CD14-positive monocyte (primary cell): ENCODE data around the gene DYNLRB2. TPM values are rescaled to one million over a fixed set of nuclear protein-coding genes. Genes with fewer than 3 reads are reported as not detected.

ENCODE experiments used
- DNase-seq, 3 donors: peaks; one replicate each; pipeline ENCODE4 v3.0.0-alpha.2; 2011 to 2022
- H2AFZ ChIP-seq: 2 replicates; pipeline ENCODE4 v1.6.0; 2012; ENCODE audit warnings: mild to moderate bottlenecking, low read depth, low read length, inconsistent platforms; ENCODE audit not compliant: insufficient read depth, poor library complexity, severe bottlenecking
- H3K27ac ChIP-seq, 2 donors: 1 replicate in 1 of 2; 2 replicates in 1 of 2; pipeline ENCODE4 v1.5.1; 2012 to 2013; ENCODE audit warnings: low read length in 2 of 2, control low read depth in 1 of 2, inconsistent platforms in 1 of 2, low read depth in 1 of 2, mild to moderate bottlenecking in 1 of 2
- H3K27me3 ChIP-seq, 2 donors: one replicate each; pipeline versions ENCODE4 v1.6.0 to v1.6.1; 2011 to 2013; ENCODE audit warnings: low read length in 2 of 2; ENCODE audit not compliant: control insufficient read depth in 2 of 2, insufficient read depth in 2 of 2
- H3K36me3 ChIP-seq, 2 donors: replicated peaks in 1 of 2; 1 replicate in 1 of 2; 2 replicates in 1 of 2; pipeline versions ENCODE4 v1.5.1 to v1.6.1; 2012 to 2013; ENCODE audit warnings: low read length in 2 of 2, control low read depth in 1 of 2, inconsistent platforms in 1 of 2, mild to moderate bottlenecking in 1 of 2; ENCODE audit not compliant: insufficient read depth in 2 of 2, control insufficient read depth in 1 of 2
- H3K4me1 ChIP-seq, 2 donors: 1 replicate in 1 of 2; 2 replicates in 1 of 2; pipeline versions ENCODE4 v1.5.1 to v1.6.1; 2012 to 2013; ENCODE audit warnings: low read length in 2 of 2, control low read depth in 1 of 2, inconsistent platforms in 1 of 2, mild to moderate bottlenecking in 1 of 2, moderate library complexity in 1 of 2; ENCODE audit not compliant: insufficient read depth in 2 of 2, control insufficient read depth in 1 of 2
- H3K4me2 ChIP-seq: replicated peaks from 2 replicates; pipeline ENCODE3; 2012; ENCODE audit warnings: low read length, moderate library complexity, mild to moderate bottlenecking; ENCODE audit not compliant: poor library complexity, severe bottlenecking; ENCODE audit errors: extremely low read depth
- H3K4me3 ChIP-seq, 3 experiments: fragments of 200-600 bp in 1 of 3; sonication (generic) in 1 of 3; replicated peaks in 1 of 3; 1 replicate in 2 of 3; 2 replicates in 1 of 3; pipeline ENCODE4 v1.5.1; 2011 to 2013; ENCODE audit warnings: low read length in 3 of 3, mild to moderate bottlenecking in 3 of 3, control low read depth in 2 of 3, low read depth in 2 of 3, inconsistent platforms in 1 of 3, moderate library complexity in 1 of 3
- H3K79me2 ChIP-seq: 2 replicates; pipeline ENCODE4 v1.6.0; 2012; ENCODE audit warnings: mild to moderate bottlenecking, control low read depth, inconsistent platforms, low read length, moderate library complexity; ENCODE audit not compliant: insufficient read depth
- H3K9ac ChIP-seq: 2 replicates; pipeline ENCODE4 v1.6.0; 2017; ENCODE audit warnings: low read length, mild to moderate bottlenecking; ENCODE audit not compliant: insufficient read depth, poor library complexity, severe bottlenecking
- H3K9me3 ChIP-seq, 2 donors: replicated peaks in 1 of 2; 1 replicate in 1 of 2; 2 replicates in 1 of 2; pipeline versions ENCODE4 v1.5.1 to v1.6.1; 2012 to 2013; ENCODE audit warnings: low read length in 2 of 2, control low read depth in 1 of 2; ENCODE audit not compliant: control insufficient read depth in 1 of 2, insufficient read depth in 1 of 2
- H4K20me1 ChIP-seq: 2 replicates; pipeline ENCODE4 v1.6.0; 2012; ENCODE audit warnings: mild to moderate bottlenecking, low read length, control low read depth, moderate library complexity; ENCODE audit not compliant: insufficient read depth
- H3K27ac Mint-ChIP-seq, 7 donors: one replicate each; pipeline ENCODE4 v1.8.0; 2020; ENCODE audit warnings: mild to moderate bottlenecking in 7 of 7, mixed read lengths in 7 of 7, moderate library complexity in 6 of 7, inconsistent platforms in 2 of 7
- H3K27me3 Mint-ChIP-seq, 3 donors: one replicate each; pipeline ENCODE4 v1.8.0; 2021 to 2022; ENCODE audit warnings: low read depth in 3 of 3, mild to moderate bottlenecking in 3 of 3, mixed read lengths in 3 of 3, moderate library complexity in 3 of 3, inconsistent platforms in 1 of 3
- H3K36me3 Mint-ChIP-seq, 2 donors: one replicate each; pipeline ENCODE4 v1.8.0; 2020; ENCODE audit warnings: mixed read lengths in 2 of 2, inconsistent platforms in 1 of 2, mild to moderate bottlenecking in 1 of 2
- H3K4me1 Mint-ChIP-seq: one replicate; pipeline ENCODE4 v1.8.0; 2020; ENCODE audit warnings: mild to moderate bottlenecking, mixed read lengths
- H3K4me3 Mint-ChIP-seq, 2 donors: one replicate each; pipeline ENCODE4 v1.8.0; 2020; ENCODE audit warnings: mild to moderate bottlenecking in 2 of 2, mixed read lengths in 2 of 2, moderate library complexity in 1 of 2
- H3K9me3 Mint-ChIP-seq, 7 donors: one replicate each; pipeline ENCODE4 v1.8.0; 2020 to 2022; ENCODE audit warnings: mixed read lengths in 7 of 7, mild to moderate bottlenecking in 6 of 7, moderate library complexity in 6 of 7, inconsistent platforms in 2 of 7
- WGBS: methylation state at CpG from one replicate; pipeline ENCODE4 v1.1.5; 2013; ENCODE audit warnings: missing lambda C conversion rate; ENCODE audit not compliant: insufficient coverage; 5-methylcytosine and 5-hydroxymethylcytosine counted together
- intact Hi-C, 2 donors: fragments of 100-400 bp; cut with micrococcal nuclease; formaldehyde crosslinking; loops; one replicate each; pipeline versions ENCODE4 v1.15.0 to v1.15.1; 2023
- polyA plus RNA-seq, 3 donors: library from polyadenylated mRNA; depleted of rRNA in 1 of 3; unstranded in 2 of 3; stranded (reverse) in 1 of 3; fragments of 300-500 nt in 2 of 3; fragments of >200 nt in 1 of 3; fragmentation: Illumina TruSeq in 2 of 3; gene quantifications; 1 replicate in 2 of 3; 2 replicates in 1 of 3; pipeline ENCODE4 v1.2.3, GENCODE V29; 2012 to 2021
- TF ChIP-seq, protein P1 (sequence below): fragments of 200-600 bp; IDR thresholded peaks from one replicate; pipeline ENCODE4 v1.8.0; 2022; ENCODE audit warnings: antibody characterized with exemption, mild to moderate bottlenecking

DYNLRB2 gene
- polyA plus RNA-seq, 3 donors: not detected

GRCh38 chr16:80585764-80586163, 45.0 kb downstream of the DYNLRB2 start:
- H3K4me1 Mint-ChIP-seq: peaks cover 7% of the 10 kb centered on the region
- peaks cover 0 to 3% of the 10 kb centered on the region in 2 donors for H3K4me1 ChIP-seq
- no peak overlapping the region for H2AFZ ChIP-seq
- peaks cover 0 to 6% (median 2%) of the 10 kb centered on the region in 7 donors for H3K9me3 Mint-ChIP-seq
- H4K20me1 ChIP-seq: no peaks in the 10 kb centered on the region
- no peaks in the 10 kb centered on the region for H3K36me3 Mint-ChIP-seq
- no CpG with 5 or more reads among the region's 4 CpGs for WGBS
- no peak overlapping the region for H3K4me3 ChIP-seq
- no peak for DNase-seq
- H3K9me3 ChIP-seq: no peaks in the 10 kb centered on the region
- no peak overlapping the region for H3K27ac ChIP-seq
- no peaks in the 10 kb centered on the region for H3K27me3 ChIP-seq
- no peak overlapping the region for H3K27ac Mint-ChIP-seq
- TF ChIP-seq, protein P1, sequence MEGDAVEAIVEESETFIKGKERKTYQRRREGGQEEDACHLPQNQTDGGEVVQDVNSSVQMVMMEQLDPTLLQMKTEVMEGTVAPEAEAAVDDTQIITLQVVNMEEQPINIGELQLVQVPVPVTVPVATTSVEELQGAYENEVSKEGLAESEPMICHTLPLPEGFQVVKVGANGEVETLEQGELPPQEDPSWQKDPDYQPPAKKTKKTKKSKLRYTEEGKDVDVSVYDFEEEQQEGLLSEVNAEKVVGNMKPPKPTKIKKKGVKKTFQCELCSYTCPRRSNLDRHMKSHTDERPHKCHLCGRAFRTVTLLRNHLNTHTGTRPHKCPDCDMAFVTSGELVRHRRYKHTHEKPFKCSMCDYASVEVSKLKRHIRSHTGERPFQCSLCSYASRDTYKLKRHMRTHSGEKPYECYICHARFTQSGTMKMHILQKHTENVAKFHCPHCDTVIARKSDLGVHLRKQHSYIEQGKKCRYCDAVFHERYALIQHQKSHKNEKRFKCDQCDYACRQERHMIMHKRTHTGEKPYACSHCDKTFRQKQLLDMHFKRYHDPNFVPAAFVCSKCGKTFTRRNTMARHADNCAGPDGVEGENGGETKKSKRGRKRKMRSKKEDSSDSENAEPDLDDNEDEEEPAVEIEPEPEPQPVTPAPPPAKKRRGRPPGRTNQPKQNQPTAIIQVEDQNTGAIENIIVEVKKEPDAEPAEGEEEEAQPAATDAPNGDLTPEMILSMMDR: no peak
- peaks cover 0 to 7% (median 5%) of the 10 kb centered on the region in 3 donors for H3K27me3 Mint-ChIP-seq
- H3K79me2 ChIP-seq: no peaks in the 10 kb centered on the region
- no peak overlapping the region for H3K4me2 ChIP-seq
- H3K36me3 ChIP-seq: no peaks in the 10 kb centered on the region
- H3K9ac ChIP-seq: no peak overlapping the region
- H3K4me3 Mint-ChIP-seq: no peak overlapping the region
- intact Hi-C loops: no loop called here

GRCh38 chr16:80586476-80586875, 45.7 kb downstream of the DYNLRB2 start:
- peaks cover 0 to 3% of the 10 kb centered on the region in 2 donors for H3K4me1 ChIP-seq
- H3K36me3 ChIP-seq: no peaks in the 10 kb centered on the region
- H3K4me2 ChIP-seq: no peak overlapping the region
- TF ChIP-seq, protein P1: no peak
- H3K9ac ChIP-seq: no peak overlapping the region
- DNase-seq: no peak
- H3K4me1 Mint-ChIP-seq: peaks cover 7% of the 10 kb centered on the region
- H3K4me3 ChIP-seq: no peak overlapping the region
- H4K20me1 ChIP-seq: no peaks in the 10 kb centered on the region
- intact Hi-C loops: no loop called here
- H3K4me3 Mint-ChIP-seq: no peak overlapping the region
- H3K9me3 Mint-ChIP-seq: peaks cover 0 to 6% (median 2%) of the 10 kb centered on the region in 7 donors
- no peaks in the 10 kb centered on the region for H3K36me3 Mint-ChIP-seq
- H3K27me3 ChIP-seq: no peaks in the 10 kb centered on the region
- H3K79me2 ChIP-seq: no peaks in the 10 kb centered on the region
- H3K27ac ChIP-seq: no peak overlapping the region
- no peak overlapping the region for H3K27ac Mint-ChIP-seq
- no peaks in the 10 kb centered on the region for H3K9me3 ChIP-seq
- H3K27me3 Mint-ChIP-seq: peaks cover 0 to 5% (median 3%) of the 10 kb centered on the region in 3 donors
- no peak overlapping the region for H2AFZ ChIP-seq
